Hematopoietic multipotent progenitor cell treated with erythropoietin and hydrocortisone succinate and interleukin-3 and kit ligand, for 4 days (in vitro differentiated cells): Measurements from ENCODE around the gene TRIM45.

ENCODE experiments used
- DNase-seq: peaks from one replicate; pipeline ENCODE4 v3.0.0-alpha.2; 2015

Gene TRIM45

DNA sequence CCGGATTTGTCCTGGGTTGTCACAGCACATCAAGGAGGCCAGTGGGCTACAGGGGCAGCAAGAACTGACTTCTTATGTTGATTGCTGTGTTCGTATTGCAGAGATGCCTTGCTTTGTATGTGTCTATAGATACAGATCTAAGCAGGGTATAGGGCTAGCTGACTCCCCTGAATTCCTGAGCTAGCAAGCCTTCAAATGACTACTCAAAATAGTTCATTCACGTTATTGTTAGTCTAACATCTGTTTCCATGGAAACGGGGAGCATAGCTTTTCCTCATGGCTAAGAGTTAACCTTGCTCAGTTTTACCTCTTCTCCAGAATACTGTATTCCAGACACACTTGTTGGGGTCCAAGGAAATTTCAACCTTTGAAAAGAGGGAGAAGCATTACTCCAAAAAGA is 24.1 kb downstream of the TRIM45 start:
- no peak for DNase-seq

DNA sequence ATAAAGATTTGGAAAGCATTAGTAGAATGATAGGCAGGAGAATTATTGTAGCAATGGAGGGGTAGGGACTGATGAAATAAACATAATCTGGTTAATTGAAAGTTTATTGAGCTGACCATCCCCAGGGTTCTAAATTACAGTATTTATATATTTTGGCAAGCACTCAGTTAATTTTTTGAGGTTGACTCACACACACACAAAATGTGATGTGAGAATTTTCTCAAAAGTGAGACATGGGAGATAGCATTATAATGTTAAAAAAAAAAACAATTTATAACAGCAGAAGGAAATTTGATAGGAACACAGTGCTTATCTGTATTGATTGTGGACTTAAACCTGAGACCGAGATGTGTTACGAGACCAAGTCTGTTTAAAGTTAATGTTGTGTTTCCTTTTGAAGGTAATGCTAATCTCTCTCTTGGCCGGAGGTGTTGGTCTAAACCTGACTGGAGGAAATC is 24.6 kb downstream of the TRIM45 start:
- no peak for DNase-seq

DNA sequence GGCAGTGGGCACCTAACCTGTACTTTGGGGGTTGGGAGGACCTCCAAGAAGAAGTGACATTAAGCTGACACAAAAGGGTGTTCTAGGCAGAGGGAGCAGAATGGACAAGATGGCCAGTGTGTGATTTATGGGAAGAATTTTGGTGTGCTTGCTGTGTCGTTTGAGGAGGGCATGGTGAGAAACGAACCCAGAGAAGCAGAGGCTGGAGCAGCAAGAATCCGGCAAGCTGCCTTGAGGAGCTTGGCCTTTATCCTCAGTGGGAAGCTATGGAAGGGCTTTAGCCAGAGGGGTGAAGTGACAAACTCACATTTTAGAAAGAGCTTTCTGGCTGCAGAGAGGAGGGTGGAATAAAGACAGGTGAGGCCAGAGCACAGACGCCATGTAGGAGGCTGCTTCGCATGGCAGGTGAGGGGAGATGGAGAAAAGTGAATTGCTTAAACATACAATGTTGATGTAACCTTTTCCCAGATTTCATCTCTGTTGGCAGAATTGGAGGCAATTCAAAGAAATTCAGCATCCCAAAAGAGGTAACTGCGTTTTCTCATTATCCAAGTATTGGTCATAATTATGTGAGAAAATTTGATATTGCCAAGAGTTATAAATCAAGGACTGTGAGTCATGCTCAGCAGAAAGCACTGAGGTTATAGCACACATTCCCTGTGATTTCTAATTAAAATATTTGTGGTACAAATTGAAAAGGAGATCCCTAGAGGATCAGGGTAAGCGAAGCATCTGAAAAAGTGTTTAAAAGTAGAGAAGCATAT is 26.5 kb downstream of the TRIM45 start:
- DNase-seq, result no peak

DNA sequence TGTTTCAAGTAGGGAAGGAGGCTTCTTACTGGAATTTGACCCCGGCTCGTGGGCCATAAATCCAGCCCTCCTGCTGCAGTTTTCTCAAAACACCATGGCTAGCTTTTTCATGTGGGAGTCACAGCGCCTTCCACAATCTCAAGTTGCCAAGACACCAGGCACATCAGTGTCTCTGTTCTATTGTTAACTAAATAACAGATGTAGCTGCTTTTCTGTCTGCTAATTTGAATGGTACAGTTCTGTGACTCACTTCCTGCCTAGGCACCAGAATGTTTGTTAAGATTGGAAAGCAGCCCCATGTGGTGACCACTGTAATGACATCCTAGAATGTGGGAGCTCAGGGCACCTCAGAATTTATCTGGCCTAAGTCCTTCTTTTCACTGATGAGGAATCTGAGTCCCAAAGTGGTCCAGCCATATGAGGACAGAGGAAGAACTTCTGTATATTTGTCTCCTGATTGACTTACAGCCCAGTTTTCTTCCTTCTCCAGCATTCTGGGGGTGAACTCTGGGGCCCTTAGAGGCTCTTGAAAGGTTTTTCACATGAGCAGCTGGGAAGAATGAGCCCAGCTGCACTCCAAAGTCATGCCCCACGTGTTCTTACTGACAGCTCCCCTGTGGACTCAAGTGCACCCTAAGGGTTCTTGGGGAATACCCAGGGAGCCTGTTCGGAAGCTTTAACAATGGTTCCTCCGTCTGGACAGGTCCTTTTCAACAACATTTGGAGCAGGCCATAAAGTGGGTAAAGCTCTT is 27.5 kb downstream of the TRIM45 start:
- peak; percentile 72 for DNase-seq

DNA sequence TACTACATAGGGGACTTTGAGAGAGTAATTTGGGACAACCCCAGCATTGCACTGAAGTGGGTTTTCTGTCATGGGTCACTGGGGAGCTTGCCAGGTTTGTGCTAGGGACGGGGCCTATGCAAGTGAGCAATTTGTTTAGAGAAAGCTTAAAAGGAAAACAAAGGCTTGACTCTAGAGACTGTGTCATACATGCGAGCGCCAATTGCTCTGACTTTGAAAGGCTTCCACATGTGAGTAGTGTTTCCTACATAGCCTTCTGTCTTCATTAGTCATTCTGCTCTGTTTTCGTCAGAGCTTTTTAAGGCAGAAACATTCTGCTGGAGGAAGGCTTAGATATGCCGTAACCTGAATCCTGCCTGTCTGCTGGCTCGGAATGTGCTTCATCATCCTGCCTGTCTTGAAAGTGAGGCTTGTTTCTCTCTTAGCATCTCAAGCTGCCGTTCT is 28.4 kb downstream of the TRIM45 start:
- DNase-seq, result no peak

DNA sequence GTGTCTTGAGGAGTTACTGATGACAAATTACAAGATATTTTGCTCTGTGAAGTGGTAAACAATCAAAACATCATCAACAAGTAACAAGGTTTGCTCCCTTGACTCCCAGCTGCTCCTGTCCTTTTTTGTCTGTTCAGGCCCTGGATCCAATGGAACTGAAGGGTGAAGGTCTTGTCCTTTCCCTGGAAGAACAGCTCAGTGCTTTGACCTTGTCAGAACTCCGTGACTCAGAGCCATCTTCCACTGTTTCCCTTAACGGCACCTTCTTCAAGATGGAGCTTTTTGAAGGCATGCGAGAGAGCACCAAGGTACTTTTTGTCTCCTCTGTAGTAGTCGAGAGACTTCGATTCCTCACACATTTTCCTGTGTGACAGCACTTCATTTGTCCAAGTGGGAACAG is 29.0 kb downstream of the TRIM45 start:
- DNase-seq, result no peak

DNA sequence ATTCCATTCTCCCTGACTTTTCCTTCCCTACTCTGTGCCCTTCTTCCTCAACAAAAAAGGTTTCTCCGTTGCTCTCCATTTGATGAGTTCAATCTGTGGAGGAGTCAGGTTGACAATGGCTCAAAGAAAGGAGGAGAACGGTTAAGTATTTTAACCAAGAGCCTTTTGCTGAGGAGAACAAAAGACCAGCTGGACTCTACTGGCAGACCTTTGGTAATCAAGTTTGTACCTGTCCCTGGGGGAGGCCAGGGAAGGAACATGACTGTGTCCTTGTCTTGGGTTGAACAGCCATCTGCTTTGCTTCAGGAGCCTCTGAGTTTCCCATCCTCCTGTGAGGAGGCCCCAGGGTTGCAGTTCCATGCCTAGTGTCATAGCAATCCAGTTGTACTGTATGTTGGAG is 31.6 kb downstream of the TRIM45 start:
- DNase-seq, result no peak

DNA sequence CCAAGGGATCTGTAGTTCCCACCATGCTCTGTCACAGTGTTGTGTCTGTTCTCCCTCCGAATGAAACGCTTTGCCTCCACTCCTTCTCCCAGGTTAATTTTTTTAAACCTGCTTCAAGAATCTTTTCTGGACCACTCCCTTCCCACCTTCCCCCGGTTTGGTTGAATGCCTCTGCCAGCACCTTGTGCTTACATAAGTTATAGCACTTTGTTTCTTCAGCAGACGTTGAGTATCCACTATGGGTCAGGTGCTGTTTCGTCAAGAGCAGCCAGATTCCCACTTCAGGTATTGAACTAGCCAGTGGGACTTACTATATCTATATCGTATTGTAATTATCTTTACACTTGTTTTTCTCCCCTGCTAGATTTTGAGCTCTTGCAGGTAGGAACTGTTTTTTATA is 33.9 kb downstream of the TRIM45 start:
- no peak for DNase-seq

DNA sequence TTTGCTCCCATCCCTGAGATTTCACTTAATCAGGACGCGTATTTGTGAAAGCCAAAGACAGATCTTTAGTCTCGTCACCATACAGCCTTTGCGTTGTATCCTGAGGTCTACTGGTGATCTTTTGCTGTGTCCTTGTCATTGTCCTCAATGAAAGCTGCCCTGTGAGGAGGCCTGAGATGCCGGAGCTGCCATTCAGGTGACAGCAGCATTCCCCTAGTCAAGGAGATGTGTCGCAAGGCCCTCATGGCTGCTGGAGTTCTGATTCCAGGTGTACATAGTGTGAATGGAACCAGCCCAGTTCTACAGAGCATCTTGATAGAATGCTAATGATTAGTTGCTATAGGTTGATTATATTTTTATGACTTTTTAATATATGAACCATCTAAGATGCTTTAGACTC is 37.3 kb downstream of the TRIM45 start:
- no peak for DNase-seq

DNA sequence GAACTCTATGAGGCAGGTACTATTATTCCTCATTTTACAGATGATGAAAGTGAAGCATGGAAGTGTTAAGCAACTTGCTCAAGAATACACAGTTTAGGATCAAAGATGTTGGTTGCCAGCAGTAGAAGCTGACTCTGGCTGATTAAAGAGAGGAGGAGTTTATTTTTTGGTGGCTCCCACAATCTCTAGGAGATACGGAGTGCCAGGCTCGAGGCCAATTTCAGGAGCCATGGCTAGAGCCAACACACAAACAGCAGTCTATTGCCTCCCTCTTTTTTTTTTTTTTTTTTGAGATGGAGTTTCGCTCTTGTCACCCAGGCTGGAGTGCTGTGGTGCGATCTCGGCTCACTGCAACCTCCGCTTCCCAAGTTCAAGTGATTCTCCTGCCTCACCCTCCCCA is 41.8 kb downstream of the TRIM45 start:
- DNase-seq, result no peak

DNA sequence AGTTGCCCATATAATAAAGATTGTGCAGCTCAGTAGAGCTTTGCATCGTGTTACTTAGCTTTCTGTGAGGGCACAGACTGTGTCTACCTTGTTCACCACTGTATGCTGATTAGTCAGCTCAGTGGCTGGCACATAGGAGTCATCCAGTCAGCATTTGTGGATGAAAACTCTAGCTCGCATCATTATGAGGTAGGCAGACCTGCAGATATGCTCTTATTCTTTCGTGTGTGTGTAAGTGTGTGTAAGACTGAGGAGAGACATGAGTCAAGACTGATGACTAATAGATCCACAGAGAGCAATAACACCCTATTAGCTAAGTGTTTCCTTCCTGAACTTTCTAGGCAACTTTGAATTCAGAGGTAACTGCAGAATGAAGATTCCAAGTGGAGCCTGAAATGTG is 44.3 kb downstream of the TRIM45 start:
- no peak for DNase-seq

DNA sequence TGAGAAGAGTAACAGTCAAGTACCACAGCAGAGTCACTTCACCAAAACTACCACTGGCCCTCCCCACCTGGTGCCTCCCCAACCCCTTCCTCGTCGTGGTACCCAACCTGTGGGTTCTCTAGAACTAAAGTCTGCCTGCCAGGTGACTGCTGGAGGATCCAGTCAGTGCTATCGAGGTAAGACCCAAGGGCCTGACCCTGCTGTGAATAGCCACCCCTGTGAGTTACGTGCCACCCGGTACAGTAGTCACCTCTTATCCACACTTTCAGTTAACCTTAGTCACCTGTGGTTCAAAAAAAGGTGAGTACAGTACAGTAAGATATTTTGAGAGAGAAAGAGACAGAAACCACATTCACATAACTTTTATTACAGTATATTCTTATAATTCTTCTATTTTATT is 44.9 kb downstream of the TRIM45 start:
- DNase-seq, result no peak

DNA sequence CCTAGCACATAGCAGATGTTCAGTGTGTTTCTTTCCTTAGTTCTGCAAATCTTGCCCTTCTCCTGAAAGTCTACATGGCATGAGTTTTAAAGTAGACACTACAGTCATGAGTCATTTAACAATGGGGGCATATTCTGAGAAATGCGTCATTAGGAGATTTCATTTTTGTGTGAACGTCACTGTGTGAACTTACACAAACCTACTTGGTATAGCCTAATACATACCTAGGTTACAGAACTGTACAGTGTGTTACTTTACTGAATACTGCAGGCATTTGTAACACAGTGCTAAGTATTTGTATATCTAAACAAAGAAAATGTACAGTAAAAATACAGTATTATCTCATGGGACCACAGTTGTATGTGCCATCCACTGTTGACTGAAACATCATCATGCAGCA is 51.4 kb downstream of the TRIM45 start:
- no peak for DNase-seq

DNA sequence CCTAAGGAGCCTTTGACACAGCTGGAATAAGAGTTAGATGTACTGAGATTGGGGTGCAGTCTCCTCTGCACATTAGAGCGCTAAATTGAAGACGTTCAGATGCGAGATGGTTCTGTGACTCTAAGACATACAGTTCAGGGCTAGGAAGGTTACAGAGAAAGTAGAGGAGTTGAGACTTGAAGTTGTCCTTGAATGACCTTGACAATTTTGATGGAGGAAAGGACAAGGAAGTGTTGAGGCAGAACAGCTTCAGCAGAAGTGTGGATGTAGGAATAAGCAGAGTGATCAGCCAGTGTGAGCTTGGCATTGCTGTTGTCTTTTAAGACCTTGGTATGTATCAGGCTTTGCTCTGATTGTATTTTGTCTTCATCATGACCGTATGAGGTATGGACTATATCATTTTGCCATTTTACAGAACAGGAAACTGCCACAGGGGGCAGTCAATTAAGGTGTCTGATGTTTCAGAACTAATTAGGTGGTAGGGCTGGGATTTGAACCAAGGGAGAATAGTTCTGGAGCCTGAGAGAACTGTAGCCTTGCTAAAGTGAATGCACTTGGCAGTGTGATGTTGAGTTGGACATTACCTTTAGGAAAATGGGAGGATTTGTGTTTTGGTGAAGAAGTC is 52.2 kb downstream of the TRIM45 start:
- DNase-seq, result peak; percentile 15

DNA sequence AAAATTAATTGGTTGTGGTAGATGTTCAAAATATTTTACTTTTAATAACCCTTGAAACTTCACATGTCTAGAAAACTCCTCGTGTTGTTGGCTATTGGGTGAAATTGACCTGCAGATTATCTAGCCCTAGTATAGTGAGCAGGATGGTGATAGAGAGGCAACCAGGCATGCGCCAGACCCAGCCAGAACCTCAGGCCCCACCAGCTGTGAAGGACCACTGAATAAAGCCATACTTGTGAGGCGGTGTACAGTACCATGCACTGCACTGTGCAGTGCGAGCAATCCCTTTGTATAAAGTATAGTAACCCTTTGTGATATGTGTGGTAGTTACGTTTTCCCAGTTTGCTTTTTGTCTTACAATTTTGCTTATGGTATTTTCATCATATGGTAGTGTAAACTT is 53.0 kb downstream of the TRIM45 start:
- no peak for DNase-seq

DNA sequence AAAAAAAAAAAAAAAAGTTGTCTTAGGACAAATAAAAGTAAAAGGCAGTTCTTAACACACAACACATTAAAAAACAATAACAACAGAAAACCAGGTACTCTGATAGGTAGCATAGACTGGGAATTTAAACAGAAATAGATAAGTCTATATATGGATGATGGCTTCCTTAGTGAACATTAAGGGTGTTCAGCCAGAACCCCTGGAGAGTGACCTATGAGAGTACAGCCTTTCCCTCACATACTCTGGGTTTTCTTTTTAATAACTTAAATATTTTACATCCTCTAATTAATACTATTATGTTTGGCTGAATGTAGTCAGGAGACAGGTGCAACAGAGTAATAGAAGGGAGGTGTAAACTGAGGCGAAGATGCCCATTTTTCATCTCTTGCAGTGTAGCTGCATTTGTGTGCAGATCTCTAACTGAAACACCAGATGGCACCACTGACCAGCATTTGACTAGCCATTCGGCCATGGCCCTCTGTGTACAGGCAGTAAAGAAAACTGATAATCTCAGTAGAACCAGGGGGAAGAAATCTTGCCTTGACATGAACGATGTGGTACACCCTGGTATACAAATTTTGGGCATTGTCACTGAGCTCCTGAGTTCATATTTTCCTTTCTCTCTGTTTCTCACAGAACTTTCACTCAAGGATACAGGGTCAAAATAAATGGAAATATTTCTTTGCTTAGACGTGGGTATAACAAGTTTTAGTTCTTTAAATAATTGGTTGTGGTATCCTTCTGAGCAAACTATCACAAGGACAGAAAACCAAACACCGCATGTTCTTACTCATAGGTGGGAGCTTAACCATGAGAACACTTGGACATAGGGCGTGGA is 53.8 kb downstream of the TRIM45 start:
- DNase-seq, result peak; percentile 75

DNA sequence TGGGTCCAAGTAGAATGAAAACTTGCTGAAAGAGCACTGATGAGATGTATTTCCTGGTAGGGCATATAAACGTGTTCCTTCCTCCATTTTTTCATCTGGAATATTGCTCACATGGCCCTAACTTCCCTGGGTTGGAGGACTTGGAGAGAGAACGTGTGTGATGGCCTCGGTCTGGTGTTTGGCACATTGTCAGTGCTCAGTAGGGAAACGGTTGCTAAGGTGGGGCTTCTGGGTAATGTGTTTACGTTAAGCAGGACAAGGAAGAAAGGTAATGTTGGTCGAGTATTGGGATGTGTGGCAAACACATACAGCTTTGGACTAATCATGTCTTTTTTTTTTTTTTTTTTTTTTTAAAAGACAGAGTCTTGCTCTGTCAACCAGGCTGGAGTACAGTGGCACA is 55.2 kb downstream of the TRIM45 start:
- no peak for DNase-seq

DNA sequence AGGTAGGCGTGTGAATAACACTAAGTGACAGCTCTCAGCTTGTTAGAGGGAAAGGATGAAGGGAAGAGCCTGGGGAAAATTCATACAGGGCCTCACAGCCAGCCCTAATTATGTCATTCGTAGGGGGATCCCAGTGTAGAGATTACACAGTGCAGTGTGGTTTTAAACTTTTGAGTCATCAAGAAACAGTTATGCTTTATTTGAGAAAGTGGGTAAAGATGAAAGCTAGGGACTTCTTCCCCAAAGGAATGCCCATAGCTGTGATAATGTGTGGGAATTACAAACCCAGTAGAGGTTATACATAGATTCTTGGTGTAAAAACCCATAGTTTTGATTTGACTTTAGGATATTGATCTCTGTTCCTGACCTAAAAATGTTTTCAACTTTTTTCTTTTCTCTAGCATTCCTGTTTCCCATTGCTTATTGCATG is 59.5 kb downstream of the TRIM45 start:
- peak; percentile 24 for DNase-seq
